ENCODE data around the gene OR3A2. TPM values are rescaled to one million over a fixed set of nuclear protein-coding genes. Genes with fewer than 3 reads are reported as not detected.
"Not testable (repeated sequence)": the region's sequence is repeated elsewhere in the genome, so short reads cannot be mapped to it uniquely, and the experiment has no call there.

Gene OR3A2
- total RNA-seq, 6 experiments from 2014 or later = not detected

DNA sequence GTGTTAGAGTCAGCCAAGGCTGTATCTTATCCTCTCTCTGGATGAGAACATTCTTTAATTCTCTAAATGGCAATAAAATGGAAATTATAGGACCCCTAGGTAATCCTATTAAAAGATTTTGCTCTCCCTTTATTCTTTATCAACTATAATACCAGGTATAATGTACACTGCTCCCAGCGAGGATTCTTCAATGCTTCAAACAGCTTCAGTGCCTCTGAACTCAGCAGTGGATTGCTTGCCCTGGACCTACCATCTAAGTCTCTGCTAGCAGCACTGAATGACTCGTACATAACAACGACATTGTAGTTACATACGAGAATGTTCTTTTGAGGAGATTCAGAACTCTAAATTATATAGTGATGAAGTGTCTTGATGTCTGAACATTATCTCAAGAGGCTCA lies 3.7 kb upstream of the OR3A2 start:
- Histone ChIP-seq H3K36me3 (no peaks in the 10 kb centered on the region), H3K27me3 (peaks cover 0 to 9% of the 10 kb centered on the region in 2 donors), H3K4me3 (no peak overlapping the region), H3K27ac (no peak overlapping the region), H3K9me3 (no peaks in the 10 kb centered on the region), H3K4me1 (no peaks in the 10 kb centered on the region)
- DNase-seq (no peak), ATAC-seq (no peak)
- TF ChIP-seq POLR2A (IDR thresholded peaks at IDR 0.05) = no peak
- TF ChIP-seq, protein P1, sequence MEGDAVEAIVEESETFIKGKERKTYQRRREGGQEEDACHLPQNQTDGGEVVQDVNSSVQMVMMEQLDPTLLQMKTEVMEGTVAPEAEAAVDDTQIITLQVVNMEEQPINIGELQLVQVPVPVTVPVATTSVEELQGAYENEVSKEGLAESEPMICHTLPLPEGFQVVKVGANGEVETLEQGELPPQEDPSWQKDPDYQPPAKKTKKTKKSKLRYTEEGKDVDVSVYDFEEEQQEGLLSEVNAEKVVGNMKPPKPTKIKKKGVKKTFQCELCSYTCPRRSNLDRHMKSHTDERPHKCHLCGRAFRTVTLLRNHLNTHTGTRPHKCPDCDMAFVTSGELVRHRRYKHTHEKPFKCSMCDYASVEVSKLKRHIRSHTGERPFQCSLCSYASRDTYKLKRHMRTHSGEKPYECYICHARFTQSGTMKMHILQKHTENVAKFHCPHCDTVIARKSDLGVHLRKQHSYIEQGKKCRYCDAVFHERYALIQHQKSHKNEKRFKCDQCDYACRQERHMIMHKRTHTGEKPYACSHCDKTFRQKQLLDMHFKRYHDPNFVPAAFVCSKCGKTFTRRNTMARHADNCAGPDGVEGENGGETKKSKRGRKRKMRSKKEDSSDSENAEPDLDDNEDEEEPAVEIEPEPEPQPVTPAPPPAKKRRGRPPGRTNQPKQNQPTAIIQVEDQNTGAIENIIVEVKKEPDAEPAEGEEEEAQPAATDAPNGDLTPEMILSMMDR (IDR thresholded peaks at IDR 0.05) = no peak
- WGBS (ENCODE audit: insufficient coverage, low coverage, low lambda C conversion rate, missing lambda C conversion rate) = 57% methylated on average over 4 of the region's 4 CpGs
- intact Hi-C loops (cut with DNase I) = no loop called here

DNA sequence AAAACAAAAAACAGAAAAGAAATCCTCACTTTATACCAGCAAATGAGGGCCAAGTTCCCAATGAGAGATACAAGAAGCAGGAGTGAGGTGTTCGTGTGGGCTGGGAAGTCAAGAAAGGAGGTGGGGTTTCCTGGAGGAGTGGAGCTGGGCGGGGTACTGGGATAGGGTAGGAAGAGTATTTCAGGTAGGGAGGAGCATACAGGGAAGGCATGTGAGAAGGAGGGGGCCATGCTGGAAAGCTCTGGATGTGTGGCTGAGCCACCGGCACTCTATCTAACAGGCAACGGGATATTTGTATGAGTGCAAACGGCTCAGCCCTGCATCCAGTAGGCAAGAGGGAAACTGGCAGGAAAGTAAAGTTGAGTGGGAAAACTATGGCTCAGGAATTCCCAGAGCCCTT lies 4.2 kb downstream of the OR3A2 start:
- WGBS (ENCODE audit: insufficient coverage, low coverage, low lambda C conversion rate, missing lambda C conversion rate) = 78% methylated on average over 5 of the region's 5 CpGs
- intact Hi-C loops (cut with DNase I) = no loop called here
- peaks cover 0 to 9% of the 10 kb centered on the region in 2 donors for H3K27me3 ChIP-seq
- no peak overlapping the region for H3K4me3 ChIP-seq
- ATAC-seq (no peak), DNase-seq (no peak)
- H3K4me1 ChIP-seq = no peaks in the 10 kb centered on the region
- no peak for TF ChIP-seq POLR2A (IDR thresholded peaks at IDR 0.05)
- TF ChIP-seq, protein P1 (IDR thresholded peaks at IDR 0.05) = no peak
- no peaks in the 10 kb centered on the region for H3K36me3 ChIP-seq
- no peak overlapping the region for H3K27ac ChIP-seq
- no peaks in the 10 kb centered on the region for H3K9me3 ChIP-seq

DNA sequence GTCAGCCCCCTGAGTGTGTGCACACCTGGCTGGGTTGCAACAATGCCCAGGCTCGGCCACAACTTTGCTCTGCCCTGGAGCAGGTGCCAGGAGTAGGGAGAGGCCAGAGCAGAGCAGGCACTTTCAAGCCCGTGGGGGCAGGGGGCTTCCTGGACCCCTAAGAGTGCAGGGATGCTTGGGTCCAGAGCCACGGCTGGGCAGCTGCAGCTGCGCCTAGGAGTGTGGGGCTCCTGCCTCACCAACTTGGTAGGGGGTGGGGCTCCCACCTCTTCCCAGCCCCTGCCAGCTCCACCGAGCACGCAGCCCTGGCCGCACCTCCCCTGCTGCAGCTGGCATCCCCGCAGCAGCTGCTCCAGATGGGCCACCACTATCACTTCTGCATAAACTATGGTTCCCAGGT lies 7.8 kb downstream of the OR3A2 start:
- Histone ChIP-seq H3K36me3 (no peaks in the 10 kb centered on the region), H3K27me3 (no peaks in the 10 kb centered on the region), H3K9me3 (no peaks in the 10 kb centered on the region), H3K4me1 (no peaks in the 10 kb centered on the region), H3K4me3 (no peak overlapping the region), H3K27ac (no peak overlapping the region)
- DNase-seq (no peak), ATAC-seq (peak in 1 of 4 donors; percentile 20)
- TF ChIP-seq, protein P1 (IDR thresholded peaks at IDR 0.05) = no peak
- no peak for TF ChIP-seq POLR2A (IDR thresholded peaks at IDR 0.05)
- intact Hi-C loops (cut with DNase I) = no loop called here
- WGBS (ENCODE audit: insufficient coverage, low coverage, low lambda C conversion rate, missing lambda C conversion rate) = 67% methylated on average over 3 of the region's 8 CpGs

DNA sequence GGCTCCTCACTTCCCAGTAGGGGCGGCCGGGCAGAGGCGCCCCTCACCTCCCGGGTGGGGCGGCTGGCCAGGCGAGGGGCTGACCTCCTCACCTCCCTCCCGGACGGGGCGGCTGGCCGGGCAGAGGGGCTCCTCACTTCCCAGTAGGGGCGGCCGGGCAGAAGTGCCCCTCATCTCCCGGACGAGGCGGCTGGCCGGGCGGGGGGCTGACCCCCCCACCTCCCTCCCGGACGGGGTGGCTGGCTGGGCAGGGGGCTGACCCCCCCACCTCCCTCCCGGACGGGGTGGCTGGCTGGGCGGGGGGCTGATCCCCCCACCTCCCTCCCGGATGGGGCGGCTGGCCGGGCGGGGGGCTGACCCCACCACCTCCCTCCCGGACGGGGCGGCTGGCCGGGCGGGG lies 14.9 kb downstream of the OR3A2 start:
- ATAC-seq; H3K27me3 ChIP-seq; H3K36me3 ChIP-seq; H3K27ac ChIP-seq; H3K9me3 ChIP-seq; H3K4me1 ChIP-seq; DNase-seq; H3K4me3 ChIP-seq; intact Hi-C loops (cut with DNase I): not testable (repeated sequence)
- no CpG with 5 or more reads among the region's 31 CpGs for WGBS (ENCODE audit: insufficient coverage, low coverage, low lambda C conversion rate, missing lambda C conversion rate)

DNA sequence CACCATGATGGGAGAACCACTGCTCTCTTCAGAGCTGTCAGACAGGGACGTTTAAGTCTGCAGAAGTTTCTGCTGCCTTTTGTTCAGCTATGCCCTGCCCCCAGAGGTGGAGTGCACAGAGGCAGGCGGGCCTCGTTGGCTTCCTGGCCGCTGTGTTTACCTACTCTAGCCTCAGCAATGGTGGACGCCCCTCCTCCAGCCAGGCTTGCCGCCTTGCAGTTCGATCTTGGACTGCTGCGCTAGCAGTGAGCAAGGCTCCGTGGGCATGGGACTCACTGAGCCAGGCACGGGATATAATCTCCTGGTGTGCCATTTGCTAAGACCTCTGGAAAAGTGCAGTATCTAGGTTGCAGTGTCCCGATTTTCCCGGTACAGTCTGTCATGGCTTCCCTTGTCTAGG lies 43.3 kb downstream of the OR3A2 start:
- H3K27ac ChIP-seq; H3K27me3 ChIP-seq; DNase-seq; intact Hi-C loops (cut with DNase I); H3K4me1 ChIP-seq; H3K36me3 ChIP-seq; H3K9me3 ChIP-seq; H3K4me3 ChIP-seq; ATAC-seq: not testable (repeated sequence)
- no CpG with 5 or more reads among the region's 12 CpGs for WGBS (ENCODE audit: insufficient coverage, low coverage, low lambda C conversion rate, missing lambda C conversion rate)

DNA sequence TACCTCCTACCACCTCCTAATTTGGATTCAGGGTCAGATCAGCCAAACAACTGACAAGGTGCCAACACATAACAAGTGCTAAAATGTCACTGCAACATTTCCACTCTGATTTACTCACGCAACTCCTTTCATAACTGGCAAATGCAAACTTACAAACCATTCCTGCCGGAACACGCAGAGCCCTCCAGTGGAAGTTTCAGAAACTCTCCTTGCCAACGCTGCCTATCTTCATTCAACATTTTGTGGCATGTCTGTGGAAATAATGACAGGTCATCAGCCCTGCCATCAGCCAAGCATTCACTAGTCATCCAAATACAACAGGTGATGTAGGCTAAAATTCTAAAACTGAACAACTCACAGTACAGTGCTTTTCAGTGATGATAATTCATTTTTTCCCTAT lies 50.2 kb downstream of the OR3A2 start:
- intact Hi-C loops (cut with DNase I) = no loop called here
- WGBS (ENCODE audit: insufficient coverage, low coverage, low lambda C conversion rate, missing lambda C conversion rate) = 22% methylated on average over 4 of the region's 4 CpGs
- H3K27ac ChIP-seq = no peak overlapping the region
- no peak overlapping the region for H3K4me3 ChIP-seq
- H3K9me3 ChIP-seq = no peaks in the 10 kb centered on the region
- no peak for DNase-seq
- no peak for TF ChIP-seq POLR2A (IDR thresholded peaks at IDR 0.05)
- TF ChIP-seq, protein P1 (IDR thresholded peaks at IDR 0.05) = peak in 2 of 4 donors; percentile 6 to 23
- H3K36me3 ChIP-seq = no peaks in the 10 kb centered on the region
- no peaks in the 10 kb centered on the region for H3K4me1 ChIP-seq
- H3K27me3 ChIP-seq = no peaks in the 10 kb centered on the region
- ATAC-seq = peak in 1 of 4 donors; percentile 14
